Bone marrow (tissue), 2 donors: ENCODE results near the gene BLM.
A peak's percentile ranks its signal among the peaks of the same experiment; 100 is the strongest.
"Not testable (repeated sequence)": the region's sequence is repeated elsewhere in the genome, so short reads cannot be mapped to it uniquely, and the experiment has no call there.

Source experiments
- DNase-seq, 2 donors: peaks; one replicate each; lab custom pipeline; 2025; lab: John Stamatoyannopoulos, UW

BLM gene

GRCh38 chr15:90822204-90822955, 105.2 kb downstream of the BLM start:
- no peak for DNase-seq

GRCh38 chr15:90823455-90823974, 106.4 kb downstream of the BLM start:
- no peak for DNase-seq

- not testable (repeated sequence) for DNase-seq
Measured at GRCh38 chr15:90825115-90825899, 108.2 kb downstream of the BLM start.

DNA sequence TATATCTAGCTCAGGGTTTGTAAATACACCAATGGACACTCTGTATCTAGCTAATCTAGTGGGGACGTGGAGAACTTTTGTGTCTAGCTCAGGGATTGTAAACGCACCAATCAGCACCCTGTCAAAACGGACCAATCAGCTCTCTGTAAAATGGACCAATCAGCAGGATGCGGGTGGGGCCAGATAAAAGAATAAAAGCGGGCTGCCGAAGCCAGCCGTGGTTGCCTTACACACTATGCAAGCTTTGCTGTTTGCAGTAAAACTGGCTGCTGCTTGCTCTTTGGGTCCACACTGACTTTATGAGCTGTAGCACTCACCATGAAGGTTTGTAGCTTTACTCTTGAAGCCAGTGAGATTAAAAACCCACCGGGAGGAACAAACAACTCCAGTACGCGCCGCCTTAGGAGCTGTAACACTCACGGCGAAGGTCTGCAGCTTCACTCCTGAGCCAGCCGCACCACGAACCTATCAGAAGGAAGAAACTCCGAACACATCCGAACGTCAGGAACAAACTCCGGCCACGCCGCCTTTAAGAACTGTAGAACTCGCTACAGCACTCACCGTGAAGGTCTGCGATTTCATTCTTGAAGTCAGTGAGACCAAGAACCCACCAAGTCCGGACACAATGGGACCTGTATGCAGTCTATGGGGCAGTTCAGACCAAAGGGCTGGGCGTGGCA, 109.2 kb downstream of the BLM start:
- not testable (repeated sequence) for DNase-seq

DNA sequence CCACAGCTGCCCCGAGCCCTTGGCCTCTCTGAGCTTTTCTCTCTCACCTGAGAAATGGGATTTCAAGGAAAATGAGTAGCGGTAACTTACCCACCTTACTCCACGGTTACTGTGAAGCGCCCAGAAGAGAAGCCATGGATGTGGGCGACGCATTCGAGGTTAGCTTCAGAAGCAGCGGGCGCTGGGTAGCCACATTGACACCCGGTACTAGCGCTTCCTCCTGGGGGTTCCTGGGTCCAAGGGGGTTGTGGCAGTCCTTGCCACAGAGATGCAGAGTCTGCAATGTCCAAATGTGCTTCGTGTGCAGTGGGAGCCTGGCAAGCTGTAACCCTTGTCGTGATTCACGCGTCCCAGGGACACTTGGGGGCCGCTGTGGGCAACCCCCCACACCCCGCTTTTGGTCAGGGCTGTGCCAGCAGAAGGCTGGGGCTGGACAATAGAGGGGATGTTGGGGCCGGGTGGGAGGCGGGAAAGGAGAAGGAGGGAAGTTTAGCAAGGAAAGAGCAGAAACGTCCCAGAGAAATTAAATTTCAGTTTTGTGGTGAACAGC, 109.8 kb downstream of the BLM start:
- DNase-seq: no peak

GRCh38 chr15:90828111-90828510, 111.0 kb downstream of the BLM start:
- no peak for DNase-seq

DNA sequence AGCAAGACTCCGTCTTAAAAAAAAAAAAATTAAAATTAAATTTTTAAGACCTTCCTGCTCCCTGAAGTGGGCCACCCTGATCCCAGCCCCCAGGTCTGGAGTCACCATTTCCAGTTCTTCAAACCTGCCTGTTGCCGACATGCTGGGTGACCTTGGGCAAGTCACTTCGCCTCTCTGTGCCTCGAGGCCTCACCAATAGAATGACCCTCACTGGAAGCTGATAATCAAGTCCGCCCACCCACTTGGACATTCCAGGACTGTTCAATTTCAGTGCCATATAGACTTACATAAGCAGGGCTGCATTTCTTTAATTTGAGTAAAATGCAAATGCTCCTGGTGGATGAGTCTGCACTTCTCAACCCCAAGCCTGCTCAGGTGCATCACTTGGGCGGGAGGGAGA, 112.0 kb downstream of the BLM start:
- DNase-seq: no peak

DNA sequence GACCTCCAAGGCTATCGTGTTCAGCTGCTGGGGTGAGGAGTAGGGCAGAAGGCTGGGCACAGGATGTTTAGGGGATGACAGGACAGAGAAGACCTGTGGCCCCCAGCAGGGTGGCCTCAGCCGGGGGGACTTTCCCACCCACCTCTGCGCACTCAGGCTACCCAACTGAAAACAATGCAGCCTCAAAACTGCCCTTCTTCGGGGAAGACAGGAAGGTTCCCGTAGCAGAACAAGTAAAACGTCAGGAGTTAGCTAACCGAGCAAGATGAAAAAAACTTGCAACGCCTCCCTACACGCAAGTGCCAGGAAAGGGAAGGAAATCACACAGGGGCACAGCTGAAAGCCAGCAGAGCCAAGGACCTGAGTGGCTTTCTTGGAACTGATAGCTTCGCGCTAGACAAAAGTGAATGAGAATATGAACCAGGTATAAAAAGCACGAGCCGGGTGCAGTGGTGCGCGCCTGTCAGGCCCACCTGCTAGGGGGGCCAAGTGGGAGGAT, 112.8 kb downstream of the BLM start:
- DNase-seq: peak; percentile 37 to 52

GRCh38 chr15:90834626-90835025, 117.5 kb downstream of the BLM start:
- no peak for DNase-seq

DNA sequence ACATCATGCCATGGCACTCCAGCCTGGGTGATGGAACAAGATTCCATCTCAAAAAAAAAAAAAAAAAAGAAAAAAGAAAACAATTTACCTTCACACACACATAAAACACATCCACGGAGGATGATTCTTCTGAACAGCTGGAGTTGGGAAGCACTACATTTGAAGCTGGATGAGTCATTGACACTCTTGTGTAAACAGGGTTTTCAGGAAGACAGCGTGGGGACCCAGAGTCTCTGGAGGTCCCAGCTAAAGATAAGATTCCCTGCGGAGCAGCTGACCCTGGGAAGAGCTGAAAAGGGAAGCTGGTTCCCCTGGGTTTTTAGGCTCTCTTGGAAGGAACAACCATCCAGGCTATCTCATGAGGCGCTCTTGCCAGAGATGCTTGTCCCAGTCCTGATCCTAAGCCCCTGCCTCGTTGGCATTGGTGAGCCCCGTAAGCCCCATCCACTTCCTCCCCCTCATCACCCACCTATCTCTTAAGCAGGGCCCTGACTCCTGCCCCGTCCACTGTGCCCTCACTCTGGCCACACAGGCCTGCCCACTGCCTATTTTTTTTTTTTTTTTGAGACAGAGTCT, 119.2 kb downstream of the BLM start:
- no peak for DNase-seq

GRCh38 chr15:90837094-90837493, 119.9 kb downstream of the BLM start:
- no peak for DNase-seq

DNA sequence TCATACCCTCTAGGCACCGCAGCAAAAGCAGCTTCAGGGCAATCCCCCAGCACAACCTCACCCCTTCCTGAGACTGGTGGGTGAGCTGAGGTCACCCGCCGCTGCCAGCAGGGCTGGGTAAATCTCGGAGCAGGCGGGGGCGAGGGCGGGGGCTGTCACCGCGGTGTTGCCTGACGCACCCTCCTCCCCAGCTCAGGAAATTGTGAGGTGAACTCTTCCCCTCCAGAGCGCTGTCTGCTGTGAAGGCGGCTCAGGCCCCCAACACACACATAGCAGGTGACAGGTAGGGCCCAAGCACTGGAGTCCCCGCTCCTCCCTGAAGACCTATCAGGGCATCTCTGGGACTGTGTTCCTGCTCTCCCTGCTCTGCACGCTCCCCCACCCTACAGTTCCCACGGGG, 121.0 kb downstream of the BLM start:
- DNase-seq: peak in 1 of 2 donors; percentile 89

DNA sequence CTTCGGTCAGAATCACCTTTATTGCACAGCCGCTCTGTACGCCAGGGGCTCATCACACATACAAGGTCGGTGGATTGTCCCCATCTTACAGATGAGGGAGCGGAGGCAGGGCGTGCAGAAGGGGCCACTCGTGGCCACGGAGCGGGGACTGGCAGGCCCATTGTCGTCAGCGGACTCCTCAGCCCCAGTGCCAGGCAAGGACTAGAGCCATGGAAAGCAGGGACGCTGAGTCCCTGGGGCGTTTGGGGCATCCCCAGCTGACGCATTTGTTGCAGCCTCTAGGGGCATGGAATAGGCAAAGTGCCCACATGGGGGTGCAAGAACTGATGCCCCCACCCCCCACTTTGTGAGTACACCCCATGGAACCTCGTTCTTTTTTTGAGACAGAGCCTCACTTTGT, 121.4 kb downstream of the BLM start:
- no peak for DNase-seq

DNA sequence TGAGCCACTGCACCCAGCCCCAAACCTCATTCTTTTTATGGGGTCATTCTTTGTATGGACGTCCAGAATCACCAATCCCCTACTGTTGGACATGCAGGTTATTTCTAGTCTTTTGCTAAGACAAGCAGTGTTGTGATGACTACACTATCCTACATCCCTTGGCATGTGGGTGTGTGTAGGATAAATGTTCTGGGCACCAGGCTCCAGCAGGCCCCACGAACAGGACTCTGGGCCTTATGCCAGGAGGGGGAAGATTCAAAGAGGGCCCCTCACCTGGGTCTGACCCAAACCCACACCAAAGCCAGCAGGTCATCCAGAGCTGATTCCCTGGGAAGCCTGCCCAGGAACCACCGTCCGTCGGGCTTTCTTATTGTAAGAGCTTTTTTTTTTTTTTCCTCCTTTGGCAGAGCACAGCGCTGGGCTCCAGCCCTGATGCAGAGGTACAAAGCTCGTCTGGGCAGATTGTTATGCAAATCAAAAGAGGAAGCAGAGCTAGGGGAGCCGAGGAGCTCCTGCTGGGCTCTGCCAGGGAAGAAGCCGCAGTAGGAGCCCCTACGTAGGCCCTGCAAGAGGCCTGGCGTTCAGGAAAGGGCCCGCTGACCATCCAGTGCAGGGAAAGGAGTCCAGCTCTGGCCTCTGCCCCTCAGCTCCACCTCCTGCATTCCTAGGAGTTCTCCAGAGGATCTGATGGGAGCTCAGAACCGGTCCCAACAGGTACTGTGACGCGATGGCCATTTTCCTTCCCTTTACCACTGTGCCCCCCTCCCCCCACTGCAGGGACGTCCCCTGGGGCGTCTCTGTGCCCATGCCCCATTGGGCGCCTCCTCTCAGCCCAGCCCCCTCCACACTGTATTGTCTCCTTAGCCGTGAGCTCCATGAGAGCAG, 122.3 kb downstream of the BLM start:
- DNase-seq: peak; percentile 50 to 64

- DNase-seq: no peak
Measured at GRCh38 chr15:90840157-90840855, 123.2 kb downstream of the BLM start.

DNA sequence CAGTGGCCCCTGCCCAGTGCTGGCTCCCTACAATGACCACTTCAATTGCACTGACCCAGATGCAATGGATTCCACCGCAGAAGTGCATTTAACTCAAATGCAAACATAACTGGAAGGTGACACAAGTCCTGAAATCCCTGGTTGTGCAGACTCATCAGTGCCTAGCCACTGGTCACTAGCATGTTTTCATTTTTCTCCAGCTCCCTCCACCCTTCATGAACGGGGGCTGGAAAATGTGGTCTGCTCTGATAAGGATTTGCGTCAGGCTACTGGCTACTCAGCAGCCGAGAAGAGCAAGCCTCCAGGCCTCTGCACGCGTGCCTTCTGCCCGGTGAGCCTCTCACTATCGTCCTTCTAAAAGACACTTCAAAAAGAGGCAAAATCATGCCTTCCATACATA, 123.8 kb downstream of the BLM start:
- no peak for DNase-seq

DNA sequence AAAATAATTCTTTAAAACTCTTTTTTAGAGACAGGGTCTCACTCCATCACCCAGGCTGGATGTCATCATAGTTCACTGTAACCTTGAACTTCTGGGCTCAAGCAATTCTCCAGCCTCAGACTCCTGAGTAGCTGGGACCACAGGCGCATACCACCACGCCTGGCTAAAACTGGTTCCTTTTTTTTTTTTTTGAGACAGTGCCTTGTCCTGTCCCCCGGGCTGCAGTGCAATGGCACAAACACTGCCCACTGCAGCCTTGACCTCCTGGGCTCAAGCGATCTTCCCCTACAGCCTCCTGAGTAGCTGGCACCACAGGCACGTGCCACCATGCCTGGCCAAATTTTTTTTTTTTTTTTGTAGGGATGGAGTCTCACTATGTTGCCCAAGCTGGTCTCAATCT, 127.5 kb downstream of the BLM start:
- no peak for DNase-seq

DNA sequence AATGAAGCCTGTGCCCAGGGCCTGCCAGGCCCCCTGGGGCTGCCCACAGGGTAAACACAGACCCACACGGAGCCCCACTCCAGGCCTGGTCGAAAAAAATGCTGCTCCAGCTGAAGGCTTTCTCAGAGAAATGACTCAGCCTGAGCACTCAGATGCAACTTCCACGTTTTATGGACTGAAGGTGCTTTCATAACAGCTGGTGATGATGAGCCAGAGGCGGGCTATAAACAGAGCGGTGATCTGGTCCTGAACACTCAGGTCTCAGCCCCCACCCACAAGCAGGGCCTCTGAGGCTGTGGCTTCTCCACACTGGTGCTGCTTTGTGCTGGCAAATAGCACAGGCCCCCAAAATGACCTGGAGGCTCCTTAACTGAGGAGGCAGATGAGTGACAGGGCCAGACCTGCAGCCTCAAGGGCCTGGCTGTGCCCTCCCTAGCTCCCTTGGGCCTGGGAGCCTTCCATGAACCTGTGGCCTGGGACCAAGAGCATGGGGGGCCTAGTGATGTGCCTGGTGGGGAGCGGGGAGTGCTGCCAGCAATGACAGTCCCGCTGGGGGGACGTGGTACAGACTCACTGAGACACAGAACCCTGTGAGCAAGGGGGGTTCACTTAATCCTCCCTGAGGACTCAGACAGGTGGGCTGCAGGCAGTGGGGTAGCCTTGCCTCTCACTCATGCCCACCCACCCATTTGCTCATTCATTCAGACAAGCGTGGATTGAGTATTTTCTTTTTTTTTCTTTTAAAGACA, 128.2 kb downstream of the BLM start:
- peak; percentile 69 to 85 for DNase-seq

DNA sequence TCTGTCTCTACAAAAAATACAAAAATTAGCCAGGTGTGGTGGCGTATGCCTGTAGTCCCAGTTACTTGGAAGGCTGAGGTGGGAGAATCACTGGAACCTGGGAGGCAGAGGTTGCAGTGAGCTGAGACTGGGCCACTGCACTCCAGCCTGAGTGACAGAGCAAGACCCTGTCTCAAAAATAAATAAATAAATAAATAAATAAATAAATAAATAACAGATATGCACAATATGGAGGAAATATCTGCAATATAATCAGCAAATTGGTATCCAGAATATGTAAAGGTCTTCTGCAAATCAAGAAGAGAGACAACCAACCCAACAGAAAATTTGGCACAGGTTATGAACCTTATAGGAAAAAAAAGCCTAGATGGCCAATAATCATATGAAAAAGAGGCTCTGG, 132.3 kb downstream of the BLM start:
- not testable (repeated sequence) for DNase-seq
